Testis (tissue), 2 donors: ENCODE data around the gene FOXK2.

Experiments used
- CTCF ChIP-seq, 3 experiments: fragments of 450-650 bp in 2 of 3; fragments of 200-600 bp in 1 of 3; sonication (generic) in 1 of 3; IDR thresholded peaks; one replicate each; pipeline ENCODE4 v1.5.1; 2016 to 2019; ENCODE audit warnings: antibody characterized with exemption in 3 of 3, mild to moderate bottlenecking in 2 of 3, moderate library complexity in 1 of 3
- POLR2A ChIP-seq: fragments of 450-650 bp; IDR thresholded peaks from one replicate; pipeline ENCODE4 v1.6.1; 2017; ENCODE audit warnings: antibody characterized with exemption, mild to moderate bottlenecking, moderate library complexity

DNA sequence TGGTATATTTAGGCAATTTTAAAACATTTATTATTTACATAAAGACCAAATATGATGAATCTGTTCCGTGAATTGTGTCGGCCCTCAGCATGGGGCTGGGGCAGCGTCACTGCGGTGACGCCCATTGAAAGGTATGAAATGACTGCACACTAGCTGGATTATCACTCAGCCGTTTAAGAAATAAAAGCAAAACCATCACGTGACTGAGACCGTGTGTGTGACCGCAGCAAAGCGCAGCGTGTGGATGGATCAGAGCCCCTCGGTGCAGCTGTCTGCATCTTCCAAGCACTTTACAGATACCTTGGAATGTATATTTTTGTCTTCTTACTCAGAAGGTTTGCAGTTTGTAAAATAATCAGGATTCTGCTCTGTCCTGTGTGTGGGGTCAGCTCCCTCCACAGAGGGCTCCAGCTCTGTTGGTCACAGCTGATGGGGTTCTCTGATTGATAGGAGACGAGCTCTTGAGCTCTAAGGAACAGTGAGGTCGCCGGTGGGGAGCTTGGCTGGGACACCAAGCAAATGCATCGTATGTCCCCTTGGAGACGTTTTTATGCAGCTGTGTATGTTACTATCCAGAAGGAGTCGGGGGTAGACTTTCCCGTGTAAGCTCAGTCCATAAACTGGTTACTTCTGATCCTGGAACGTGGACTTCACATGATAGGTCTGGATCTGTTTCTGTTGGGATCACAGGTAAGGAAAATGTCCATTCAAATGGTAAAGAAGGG lies 83.6 kb downstream of the FOXK2 start:
- TF ChIP-seq CTCF (IDR thresholded peaks at IDR 0.05) (no peak), POLR2A (no peak)
